GM12878 (cell line): ENCODE data around the gene HSP90AB1. TPM values are rescaled to one million over a fixed set of nuclear protein-coding genes. Genes with fewer than 3 reads are reported as not detected.

Experiments used
- ATAC-seq: fragments of 200-7000 bp; cut with Tn5 transposase; 3 replicates; pipeline ENCODE4 v1.9.1; 2020; ENCODE audit warnings: mild to moderate bottlenecking, moderate library complexity
- BruUV-seq: library from RNA; stranded (reverse); fragments of 400-500 nt; replicated peaks from 2 replicates; lab custom pipeline; 2021; lab: Mats Ljungman, UMichigan
- CTCF ChIA-PET: fragments of 300-600 bp; sonication (Branson Sonifier 250); formaldehyde crosslinking; extraction: SDS; loops from one replicate; lab custom pipeline; 2021; ENCODE audit warnings: inconsistent platforms; lab: Yijun Ruan, JAX
- POLR2A ChIA-PET: fragments of 350-600 bp; formaldehyde crosslinking; extraction: SDS; loops from one replicate; lab custom pipeline; 2021; ENCODE audit warnings: inconsistent platforms; lab: Charles Lee
- RAD21 ChIA-PET: fragments of 300-600 bp; sonication (Branson Sonifier 250); formaldehyde crosslinking; loops from one replicate; lab custom pipeline; 2023; ENCODE audit warnings: antibody characterized with exemption; ENCODE audit not compliant: unreplicated experiment; lab: Charles Lee
- SMC1A ChIA-PET: fragments of 300-600 bp; sonication (Branson Sonifier 250); formaldehyde crosslinking; loops from one replicate; lab custom pipeline; 2023; ENCODE audit not compliant: unreplicated experiment, uncharacterized antibody; lab: Charles Lee
- DNase-seq: peaks from one replicate; pipeline ENCODE4 v3.0.0-alpha.2; 2011; ENCODE audit warnings: low read depth, low spot score
- FAIRE-seq: peaks from 3 replicates; lab custom pipeline; 2011; peaks lifted over from hg19 to GRCh38; lab: Jason Lieb, UNC
- H2AFZ ChIP-seq: 2 replicates; pipeline ENCODE4 v1.6.0; 2011; ENCODE audit warnings: low read depth, low read length, control low read depth; ENCODE audit not compliant: control insufficient read depth
- H3K27ac ChIP-seq: 2 replicates; pipeline ENCODE4 v1.5.1; 2011; ENCODE audit warnings: control low read depth; ENCODE audit not compliant: control insufficient read depth, insufficient read depth
- H3K27me3 ChIP-seq, 2 experiments: replicated peaks in 1 of 2; 2 replicates each; pipeline versions ENCODE4 v1.6.0 to v1.6.1; 2011; ENCODE audit warnings: low read length in 1 of 2; ENCODE audit not compliant: control insufficient read depth in 2 of 2, insufficient read depth in 2 of 2
- H3K36me3 ChIP-seq, 2 experiments: 2 replicates each; pipeline ENCODE4 v1.5.1; 2011; ENCODE audit warnings: low read length in 1 of 2; ENCODE audit not compliant: control insufficient read depth in 2 of 2, insufficient read depth in 2 of 2
- H3K4me1 ChIP-seq: 2 replicates; pipeline ENCODE4 v1.6.1; 2011; ENCODE audit warnings: mild to moderate bottlenecking, low read length, moderate library complexity, mixed read lengths; ENCODE audit not compliant: control insufficient read depth, insufficient read depth
- H3K4me2 ChIP-seq: 2 replicates; pipeline ENCODE4 v1.6.0; 2011; ENCODE audit warnings: control low read depth; ENCODE audit not compliant: control insufficient read depth, insufficient read depth
- H3K4me3 ChIP-seq: fragments of 200-600 bp; sonication (generic); 2 replicates; pipeline ENCODE4 v1.5.1; 2016
- H3K79me2 ChIP-seq: 2 replicates; pipeline ENCODE4 v1.6.0; 2011; ENCODE audit warnings: low read length; ENCODE audit not compliant: control insufficient read depth, insufficient read depth
- H3K9ac ChIP-seq: 2 replicates; pipeline ENCODE4 v1.8.0; 2011; ENCODE audit warnings: low read length, control low read depth, mixed read lengths; ENCODE audit not compliant: control insufficient read depth, insufficient read depth
- H3K9me3 ChIP-seq: replicated peaks from 3 replicates; pipeline ENCODE4 v1.5.1; 2011; ENCODE audit warnings: mild to moderate bottlenecking, low read length; ENCODE audit not compliant: control insufficient read depth, insufficient read depth
- H4K20me1 ChIP-seq: 2 replicates; pipeline ENCODE4 v1.6.0; 2011; ENCODE audit not compliant: control insufficient read depth, insufficient read depth
- ASH2L ChIP-seq: fragments of 300-600, 200-600 bp; sonication (generic); IDR thresholded peaks from 2 replicates; pipeline ENCODE4 v1.6.1; 2017; ENCODE audit warnings: low read depth, mild to moderate bottlenecking, borderline replicate concordance
- CEBPZ ChIP-seq: fragments of 150-350 bp; IDR thresholded peaks from 2 replicates; pipeline ENCODE4 v1.6.1; 2016; ENCODE audit warnings: low read depth, low read length
- CHD1 ChIP-seq: IDR thresholded peaks from 2 replicates; pipeline ENCODE4 v1.6.1; 2012; ENCODE audit warnings: low read depth, low read length, improper control_type of control experiment
- E2F8 ChIP-seq: fragments of 450-650 bp; IDR thresholded peaks from 2 replicates; pipeline ENCODE4 v1.6.1; 2018; ENCODE audit warnings: mild to moderate bottlenecking, low read depth, moderate library complexity; ENCODE audit not compliant: partially characterized antibody
- EED ChIP-seq: sonication (generic); IDR thresholded peaks from 2 replicates; pipeline ENCODE4 v1.6.1; 2016; ENCODE audit warnings: antibody characterized with exemption, low read depth
- FOXM1 ChIP-seq: IDR thresholded peaks from 2 replicates; pipeline ENCODE4 v1.6.1; 2012; ENCODE audit warnings: low read depth, mild to moderate bottlenecking, inconsistent platforms, low read length, moderate library complexity
- HDAC2 ChIP-seq: fragments of 200-600 bp; sonication (generic); IDR thresholded peaks from 2 replicates; pipeline ENCODE4 v1.6.1; 2017
- IRF4 ChIP-seq: IDR thresholded peaks from 2 replicates; pipeline ENCODE4 v1.6.1; 2011; ENCODE audit warnings: low read depth, low read length
- MYC ChIP-seq: IDR thresholded peaks from 2 replicates; pipeline ENCODE4 v1.6.1; 2011; ENCODE audit warnings: mild to moderate bottlenecking, low read length, moderate library complexity, inconsistent platforms; ENCODE audit not compliant: insufficient read depth, insufficient replicate concordance, insufficient read length, severe bottlenecking
- NBN ChIP-seq: fragments of 450-650 bp; IDR thresholded peaks from 2 replicates; pipeline ENCODE4 v1.6.1; 2016
- NR2C2 ChIP-seq: IDR thresholded peaks from 2 replicates; pipeline ENCODE4 v1.6.1; 2011; ENCODE audit warnings: borderline replicate concordance, low read depth; ENCODE audit not compliant: control insufficient read depth, insufficient read length
- SIN3A ChIP-seq: IDR thresholded peaks from 2 replicates; pipeline ENCODE4 v1.6.1; 2012; ENCODE audit warnings: low read depth, low read length, improper control_type of control experiment
- SIX5 ChIP-seq: IDR thresholded peaks from 2 replicates; pipeline ENCODE4 v1.6.1; 2011; ENCODE audit warnings: mild to moderate bottlenecking, low read depth, low read length, moderate library complexity; ENCODE audit not compliant: severe bottlenecking
- SMARCA5 ChIP-seq: fragments of 450-650 bp; IDR thresholded peaks from 2 replicates; pipeline ENCODE4 v1.6.1; 2017; ENCODE audit warnings: mild to moderate bottlenecking
- SPI1 ChIP-seq: IDR thresholded peaks from 2 replicates; pipeline ENCODE4 v1.6.1; 2011; ENCODE audit warnings: low read depth, mild to moderate bottlenecking, low read length, moderate library complexity, borderline replicate concordance; ENCODE audit not compliant: insufficient read depth
- ZNF622 ChIP-seq: fragments of 450-650 bp; IDR thresholded peaks from 2 replicates; pipeline ENCODE4 v1.6.1; 2017; ENCODE audit warnings: mild to moderate bottlenecking, inconsistent platforms
- ZSCAN29 ChIP-seq: fragments of 450-650 bp; IDR thresholded peaks from 2 replicates; pipeline ENCODE4 v1.6.1; 2017; ENCODE audit warnings: mild to moderate bottlenecking, moderate library complexity
- WGBS: methylation state at CpG from one replicate; pipeline ENCODE4 v1.1.6; 2016; ENCODE audit warnings: low lambda C conversion rate; ENCODE audit not compliant: insufficient replicate concordance, insufficient coverage; ENCODE audit errors: missing lambda C conversion rate; 5-methylcytosine and 5-hydroxymethylcytosine counted together
- in situ Hi-C: fragments of 300-500 bp; cut with MboI; formaldehyde crosslinking; loops from 9 replicates; pipeline ENCODE4 v1.14.3; 2018; ENCODE audit warnings: mixed read lengths
- intact Hi-C: fragments of 100-400 bp; cut with micrococcal nuclease; formaldehyde crosslinking; loops from one replicate; pipeline ENCODE4 v1.14.2; 2022; ENCODE audit not compliant: unreplicated experiment
- polyA plus RNA-seq, 11 experiments: library from polyadenylated mRNA; depleted of rRNA in 4 of 11; unstranded in 6 of 11; stranded (reverse) in 5 of 11; fragments of >200 nt; fragmentation: Nextera tagmentation in 4 of 11; fragmentation: Illumina TruSeq in 1 of 11; extraction: Ambion mirVana in 4 of 11; extraction: Trizol in 1 of 11; gene quantifications; 1 replicate in 1 of 11; 2 replicates in 10 of 11; pipeline versions ENCODE4 v1.2.1 to v1.2.3, GENCODE V29; 2011 to 2016; ENCODE audit warnings: inconsistent platforms in 2 of 11, missing spikeins in 2 of 11, low read depth in 1 of 11
- total RNA-seq, 4 experiments: library from RNA; depleted of rRNA in 3 of 4; stranded (reverse); fragments of >200 nt in 3 of 4; fragmentation: Illumina TruSeq in 1 of 4; extraction: Trizol in 1 of 4; gene quantifications; 2 replicates each; pipeline versions ENCODE4 v1.2.1 to v1.2.3, GENCODE V29; 2013 to 2021
- TF ChIP-seq, protein P1 (sequence below): fragments of 450-650 bp; IDR thresholded peaks from 2 replicates; pipeline ENCODE4 v1.6.1; 2017; ENCODE audit warnings: low read depth, mild to moderate bottlenecking, moderate library complexity

HSP90AB1 gene
- total and polyA plus RNA-seq, 10 of the 15 experiments (the other 5 are each of a cell fraction or from before 2014, with no cell fraction given), result 988 to 1,682 (median 1,146) TPM

GRCh38 chr6:44256775-44257024 is 9.8 kb downstream of the HSP90AB1 start:
- Histone ChIP-seq H4K20me1 (peaks cover 4% of the 10 kb centered on the region; the same call in 1 of the 2 replicates), H3K36me3 (peaks cover 36 to 46% of the 10 kb centered on the region in 2 experiments), H3K27me3 (no peaks in the 10 kb centered on the region), H3K9me3 (no peaks in the 10 kb centered on the region), H3K4me2 (peak overlapping the region; percentile 71), H2AFZ (no peak overlapping the region), H3K27ac (peak overlapping the region; percentile 99), H3K9ac (peak overlapping the region; percentile 90), H3K4me3 (peak overlapping the region; percentile 77), H3K4me1 (peaks cover 56% of the 10 kb centered on the region), H3K79me2 (peaks cover 85% of the 10 kb centered on the region)
- ATAC-seq, result no peak
- ChIA-PET CTCF (interaction anchor here (1.0 to 5.0 kb wide), 14 partner anchors 9 to 160 kb away, joined by 3 to 45 read pairs (median 6); partner anchors contain the start of gene HSP90AB1), POLR2A (interaction anchor here (1.0 to 10.7 kb wide), 6 partner anchors 7 to 80 kb away, joined by 3 to 131 read pairs (median 7); partner anchors contain the start of gene HSP90AB1), SMC1A (interaction anchor here (0.9 to 3.1 kb wide), 8 partner anchors 10 to 160 kb away, joined by 3 to 25 read pairs (median 4); partner anchors contain the start of gene HSP90AB1), RAD21 (interaction anchor here (0.6 to 4.8 kb wide), 9 partner anchors 8 to 176 kb away, joined by 3 to 28 read pairs (median 3); partner anchors contain the start of genes HSP90AB1, NFKBIE and SLC29A1)
- BruUV-seq, result no TSS peak
- intact Hi-C loops, result no loop called here
- DNase-seq, result no peak
- in situ Hi-C loops, result no loop called here
- no peak for FAIRE-seq
- 2% methylated on average over 12 of the region's 12 CpGs for WGBS
- TF ChIP-seq CEBPZ (no peak), SMARCA5 (no peak), EED (no peak), MYC (no peak), SPI1 (no peak), SIN3A (no peak), NBN (0 out of 2 replicates have a peak, but pooled peaks have one; percentile 48), ASH2L (no peak), FOXM1 (no peak), E2F8 (no peak), ZNF622 (no peak), HDAC2 (no peak), CHD1 (no peak), NR2C2 (no peak), ZSCAN29 (no peak), IRF4 (0 out of 2 replicates have a peak, but pooled peaks have one; percentile 3), SIX5 (no peak)
- TF ChIP-seq, protein P1, sequence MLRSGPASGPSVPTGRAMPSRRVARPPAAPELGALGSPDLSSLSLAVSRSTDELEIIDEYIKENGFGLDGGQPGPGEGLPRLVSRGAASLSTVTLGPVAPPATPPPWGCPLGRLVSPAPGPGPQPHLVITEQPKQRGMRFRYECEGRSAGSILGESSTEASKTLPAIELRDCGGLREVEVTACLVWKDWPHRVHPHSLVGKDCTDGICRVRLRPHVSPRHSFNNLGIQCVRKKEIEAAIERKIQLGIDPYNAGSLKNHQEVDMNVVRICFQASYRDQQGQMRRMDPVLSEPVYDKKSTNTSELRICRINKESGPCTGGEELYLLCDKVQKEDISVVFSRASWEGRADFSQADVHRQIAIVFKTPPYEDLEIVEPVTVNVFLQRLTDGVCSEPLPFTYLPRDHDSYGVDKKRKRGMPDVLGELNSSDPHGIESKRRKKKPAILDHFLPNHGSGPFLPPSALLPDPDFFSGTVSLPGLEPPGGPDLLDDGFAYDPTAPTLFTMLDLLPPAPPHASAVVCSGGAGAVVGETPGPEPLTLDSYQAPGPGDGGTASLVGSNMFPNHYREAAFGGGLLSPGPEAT, result no peak
